ENCODE data around the gene CYP3A5. TPM values are rescaled to one million over a fixed set of nuclear protein-coding genes. Genes with fewer than 3 reads are reported as not detected.

Gene CYP3A5
- total and polyA plus RNA-seq, 2 of the 13 experiments (the other 11 are each of a cell fraction or from before 2014, with no cell fraction given) = 5.7 to 9.3 TPM

- no peak for TF ChIP-seq ATF6 (CRISPR knock-in tag; conservative IDR thresholded peaks at IDR 0.05)
- TF ChIP-seq NFKBIZ (CRISPR knock-in tag; IDR thresholded peaks at IDR 0.05) = no peak
- no peak for TF ChIP-seq RCOR2 (CRISPR knock-in tag; IDR thresholded peaks at IDR 0.05)
- TF ChIP-seq KMT2B (CRISPR knock-in tag; IDR thresholded peaks at IDR 0.05) = no peak
- no peak for TF ChIP-seq ZSCAN22 (CRISPR knock-in tag; IDR thresholded peaks at IDR 0.05)
- TF ChIP-seq TOE1 (CRISPR knock-in tag; IDR thresholded peaks at IDR 0.05) = no peak
- TF ChIP-seq SRSF1 (optimal IDR thresholded peaks at IDR 0.05; ENCODE audit: low read depth, low read length) = no peak
- no peak for TF ChIP-seq POGZ (CRISPR knock-in tag; IDR thresholded peaks at IDR 0.05)
- TF ChIP-seq PBX2 (CRISPR knock-in tag; IDR thresholded peaks at IDR 0.05) = no peak
- TF ChIP-seq ZHX1 (CRISPR knock-in tag; IDR thresholded peaks at IDR 0.05; ENCODE audit: low read depth) = no peak
- TF ChIP-seq HDAC6 (IDR thresholded peaks at IDR 0.05; ENCODE audit: low read depth, low read length) = no peak
- TF ChIP-seq ZNF704 (CRISPR knock-in tag; IDR thresholded peaks at IDR 0.05; ENCODE audit: borderline replicate concordance) = no peak
- no peak for TF ChIP-seq JARID2 (CRISPR knock-in tag; IDR thresholded peaks at IDR 0.05; ENCODE audit: insufficient replicate concordance)
- no peak; the same call in 1 of the 2 replicates for TF ChIP-seq TFE3 (CRISPR knock-in tag; IDR thresholded peaks at IDR 0.05)
- TF ChIP-seq ZNF143 (CRISPR knock-in tag; IDR thresholded peaks at IDR 0.05) = no peak
- TF ChIP-seq ZNF296 (CRISPR knock-in tag; conservative IDR thresholded peaks at IDR 0.05) = no peak
- TF ChIP-seq ZMYM4 (CRISPR knock-in tag; IDR thresholded peaks at IDR 0.05) = peak; percentile 50; the same call in 1 of the 2 replicates
- TF ChIP-seq LCORL (IDR thresholded peaks at IDR 0.05) = no peak
- TF ChIP-seq LCORL (CRISPR knock-in tag; IDR thresholded peaks at IDR 0.05) = peak; percentile 40; the same call in 1 of the 2 replicates
- TF ChIP-seq ZNF792 (CRISPR knock-in tag; IDR thresholded peaks at IDR 0.05) = no peak
- TF ChIP-seq SYNCRIP (IDR thresholded peaks at IDR 0.05; ENCODE audit: insufficient read depth, low read depth, low read length) = no peak
These were observed 14.6 kb upstream of the CYP3A5 start (continued) for GRCh38 chr7:99694201-99694911.

Measured in HepG2 (cell line).